ENCODE data around the gene MYOZ3. TPM values are rescaled to one million over a fixed set of nuclear protein-coding genes. Genes with fewer than 3 reads are reported as not detected.

Gene MYOZ3
- total RNA-seq (2014; rRNA removed; shearing (Covaris generic)) (not detected in 2 replicates), total RNA-seq (2022) (not detected in 2 replicates), Bru-seq, nascent RNA (not detected), BruChase-seq, experiment 1, labeled RNA remaining after a 6-hour chase (not detected), BruChase-seq, experiment 2, labeled RNA remaining after a 2-hour chase (not detected)
- long read RNA-seq, partial matches to known transcripts = 0 of 4 reads
- long read RNA-seq, other reads (novel, unspliced or antisense) = 4 of 4 reads

DNA sequence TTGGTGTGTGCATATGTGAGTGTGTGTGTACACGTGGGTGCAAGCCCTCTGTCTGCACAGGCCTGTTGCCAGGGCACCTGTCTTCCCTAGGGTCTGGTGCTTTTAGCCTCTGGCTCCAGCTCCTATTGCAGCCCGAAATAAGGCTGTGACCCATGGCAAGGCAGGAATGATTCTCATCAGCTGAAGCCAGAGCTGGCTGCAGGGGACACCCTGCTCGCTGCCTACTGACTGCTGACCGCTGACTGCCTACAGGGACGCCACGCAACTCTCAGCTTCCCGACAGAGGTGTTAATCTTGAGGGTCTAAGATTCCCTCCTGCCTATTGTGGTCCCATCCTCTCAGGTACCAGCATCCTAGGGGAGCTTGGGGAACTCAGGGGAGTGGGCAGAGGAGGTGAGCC, at the start of gene MYOZ3:
TSS of gene MYOZ3 (plus strand) at position 166 of the 400 bp plus-strand sequence. CDS start 1,691 bp downstream, outside the sequence.
- Histone ChIP-seq H3K27ac (ENCODE audit: low read depth, low read length, poor library complexity, severe bottlenecking) (no peak within 1 kb of the TSS), H2AFZ (ENCODE audit: low read length) (no peak within 1 kb of the TSS), H3K4me2 (ENCODE audit: low read length) (no peak within 1 kb of the TSS), H3K9me2 (ENCODE audit: insufficient read depth, low read length) (no peaks in the 10 kb centered on the region), H3K4me3 (ENCODE audit: low read depth, low read length, poor library complexity, severe bottlenecking) (no peak within 1 kb of the TSS), H3K4me1 (ENCODE audit: insufficient read depth, low read length, poor library complexity, severe bottlenecking) (peaks cover 7% of the 10 kb centered on the region), H3K36me3 (ENCODE audit: insufficient read depth, low read length) (no peaks in the 10 kb centered on the region), H3K9me3 (ENCODE audit: low read length) (no peaks in the 10 kb centered on the region), H4K20me1 (ENCODE audit: insufficient read depth, low read length) (no peaks in the 10 kb centered on the region), H3K79me2 (ENCODE audit: insufficient read depth, low read depth, low read length) (no peaks in the 10 kb centered on the region)
- ChIA-PET CTCF (ENCODE audit: unreplicated experiment) (no interaction called here), POLR2A (interaction anchor here (0.6 to 1.2 kb wide), 2 partner anchors 52 to 711 kb away, joined by 3 read pairs; no protein-coding TSS in a partner anchor)
- TF ChIP-seq CTCF (conservative IDR thresholded peaks at IDR 0.05; ENCODE audit: low read length) = no peak
- TF ChIP-seq EZH2phosphoT487 (IDR thresholded peaks at IDR 0.05; ENCODE audit: borderline replicate concordance, low read depth, low read length) = no peak
- BruUV-seq (replicated peaks) = no TSS peak
- intact Hi-C loops (cut with micrococcal nuclease; ENCODE audit: unreplicated experiment) = no loop called here
- DNase-seq (ENCODE audit: low spot score) = no peak

- POLR2A ChIA-PET = interaction anchor here (1.3 kb wide), 1 partner anchor 20 kb away, joined by 3 read pairs; no protein-coding TSS in a partner anchor
- Histone ChIP-seq H4K20me1 (ENCODE audit: insufficient read depth, low read length) (no peaks in the 10 kb centered on the region), H3K36me3 (ENCODE audit: insufficient read depth, low read length) (no peaks in the 10 kb centered on the region), H3K4me1 (ENCODE audit: insufficient read depth, low read length, poor library complexity, severe bottlenecking) (no peaks in the 10 kb centered on the region), H3K4me3 (ENCODE audit: low read depth, low read length, poor library complexity, severe bottlenecking) (no peak overlapping the region), H3K4me2 (ENCODE audit: low read length) (no peak overlapping the region), H2AFZ (ENCODE audit: low read length) (no peak overlapping the region), H3K79me2 (ENCODE audit: insufficient read depth, low read depth, low read length) (no peaks in the 10 kb centered on the region), H3K9me2 (ENCODE audit: insufficient read depth, low read length) (no peaks in the 10 kb centered on the region), H3K9me3 (ENCODE audit: low read length) (no peaks in the 10 kb centered on the region), H3K27ac (ENCODE audit: low read depth, low read length, poor library complexity, severe bottlenecking) (no peak overlapping the region)
- BruUV-seq (replicated peaks) = no TSS peak
- DNase-seq (ENCODE audit: low spot score) = no peak
- intact Hi-C loops (cut with micrococcal nuclease; ENCODE audit: unreplicated experiment) = no loop called here
- no peak for TF ChIP-seq CTCF (conservative IDR thresholded peaks at IDR 0.05; ENCODE audit: low read length)
- TF ChIP-seq EZH2phosphoT487 (IDR thresholded peaks at IDR 0.05; ENCODE audit: borderline replicate concordance, low read depth, low read length) = no peak
- CTCF ChIA-PET (ENCODE audit: unreplicated experiment) = no interaction called here
These were observed 48.6 kb upstream of the MYOZ3 start for GRCh38 chr5:150612405-150612804.

DNA sequence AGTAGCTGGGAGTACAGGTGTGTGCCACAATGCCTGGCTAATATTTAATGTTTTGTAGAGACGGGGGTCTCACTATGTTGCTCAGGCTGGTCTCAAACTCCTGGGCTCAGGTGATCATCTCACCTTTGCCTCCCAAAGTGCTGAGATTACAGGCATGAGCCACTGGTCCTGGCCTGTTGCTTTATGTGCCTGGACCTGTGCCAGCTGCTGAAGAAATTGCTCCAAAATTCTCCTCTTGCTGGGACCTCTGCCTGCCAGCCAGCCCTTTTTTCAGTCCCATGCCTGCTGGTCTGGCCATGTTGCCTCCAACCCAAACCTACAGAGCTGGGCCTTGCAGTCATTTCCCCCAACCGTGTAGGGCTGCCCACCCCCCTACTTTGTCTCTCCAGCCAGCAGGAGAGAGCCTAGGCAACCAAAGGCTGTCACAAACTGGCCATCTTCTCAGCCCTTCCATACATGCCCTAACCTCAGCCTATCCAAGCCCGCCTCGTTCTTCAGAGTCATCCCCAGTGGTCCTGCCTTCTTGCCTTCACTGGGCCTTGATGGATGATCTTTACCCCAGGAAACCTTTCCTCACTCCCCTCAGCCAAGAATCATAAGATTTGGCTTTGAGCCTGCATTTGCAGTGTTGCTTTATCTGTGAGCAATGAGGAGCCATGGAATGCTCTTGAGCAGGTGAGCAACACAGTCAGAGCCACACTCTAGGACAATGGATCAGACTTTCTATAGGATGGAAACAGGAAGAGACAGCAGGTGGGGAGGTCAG, 48.0 kb upstream of the MYOZ3 start:
- POLR2A ChIA-PET = interaction anchor here (1.3 kb wide), 1 partner anchor 19 kb away, joined by 3 read pairs; no protein-coding TSS in a partner anchor
- Histone ChIP-seq H4K20me1 (ENCODE audit: insufficient read depth, low read length) (no peaks in the 10 kb centered on the region), H3K27ac (ENCODE audit: low read depth, low read length, poor library complexity, severe bottlenecking) (no peak overlapping the region), H3K4me2 (ENCODE audit: low read length) (no peak overlapping the region), H3K9me3 (ENCODE audit: low read length) (no peaks in the 10 kb centered on the region), H3K4me1 (ENCODE audit: insufficient read depth, low read length, poor library complexity, severe bottlenecking) (no peaks in the 10 kb centered on the region), H3K4me3 (ENCODE audit: low read depth, low read length, poor library complexity, severe bottlenecking) (no peak overlapping the region), H3K9me2 (ENCODE audit: insufficient read depth, low read length) (no peaks in the 10 kb centered on the region), H3K36me3 (ENCODE audit: insufficient read depth, low read length) (no peaks in the 10 kb centered on the region), H2AFZ (ENCODE audit: low read length) (no peak overlapping the region), H3K79me2 (ENCODE audit: insufficient read depth, low read depth, low read length) (no peaks in the 10 kb centered on the region)
- no peak for DNase-seq (ENCODE audit: low spot score)
- no TSS peak for BruUV-seq (replicated peaks)
- intact Hi-C loops (cut with micrococcal nuclease; ENCODE audit: unreplicated experiment) = no loop called here
- TF ChIP-seq EZH2phosphoT487 (IDR thresholded peaks at IDR 0.05; ENCODE audit: borderline replicate concordance, low read depth, low read length) (no peak), CTCF (conservative IDR thresholded peaks at IDR 0.05; ENCODE audit: low read length) (no peak)
- CTCF ChIA-PET (ENCODE audit: unreplicated experiment) = no interaction called here
